BLaER1 (cell line): Measurements from ENCODE around the gene HSPA12A.

Source experiments
- H3K27ac ChIP-seq: shearing (Covaris generic); formaldehyde crosslinking; 2 replicates; pipeline ENCODE4 v1.8.1; 2022
- H3K27me3 ChIP-seq: shearing (Covaris generic); formaldehyde crosslinking; 2 replicates; pipeline ENCODE4 v1.8.1; 2022
- H3K36me3 ChIP-seq: shearing (Covaris generic); formaldehyde crosslinking; 2 replicates; pipeline ENCODE4 v1.8.1; 2022
- H3K4me1 ChIP-seq: shearing (Covaris generic); formaldehyde crosslinking; 2 replicates; pipeline ENCODE4 v1.8.1; 2022
- H3K4me2 ChIP-seq: shearing (Covaris generic); formaldehyde crosslinking; 2 replicates; pipeline ENCODE4 v1.8.1; 2022
- H3K4me3 ChIP-seq: shearing (Covaris generic); formaldehyde crosslinking; 2 replicates; pipeline ENCODE4 v1.8.1; 2022
- H3K9ac ChIP-seq: shearing (Covaris generic); formaldehyde crosslinking; 2 replicates; pipeline ENCODE4 v1.8.1; 2022
- H3K9me3 ChIP-seq: shearing (Covaris generic); formaldehyde crosslinking; 2 replicates; pipeline ENCODE4 v1.8.1; 2022
- H4K20me1 ChIP-seq: shearing (Covaris generic); formaldehyde crosslinking; 2 replicates; pipeline ENCODE4 v1.8.1; 2022
- Cebpa-rat ChIP-seq: shearing (Covaris generic); IDR thresholded peaks from 2 replicates; pipeline ENCODE4 v1.8.1; 2022

Gene HSPA12A

GRCh38 chr10:116673866-116674265, 68.5 kb downstream of the HSPA12A start:
- no peak overlapping the region for H3K4me3 ChIP-seq
- H3K4me2 ChIP-seq: no peak overlapping the region
- no peak overlapping the region for H3K9ac ChIP-seq
- no peak for TF ChIP-seq Cebpa-rat
- no peaks in the 10 kb centered on the region for H3K36me3 ChIP-seq
- H3K4me1 ChIP-seq: no peaks in the 10 kb centered on the region
- H3K27me3 ChIP-seq: no peaks in the 10 kb centered on the region
- H3K27ac ChIP-seq: no peak overlapping the region
- no peaks in the 10 kb centered on the region for H3K9me3 ChIP-seq
- H4K20me1 ChIP-seq: no peaks in the 10 kb centered on the region

GRCh38 chr10:116672891-116673290, 69.5 kb downstream of the HSPA12A start:
- no peak overlapping the region for H3K4me3 ChIP-seq
- H3K27ac ChIP-seq: no peak overlapping the region
- H3K36me3 ChIP-seq: no peaks in the 10 kb centered on the region
- no peak overlapping the region for H3K9ac ChIP-seq
- H3K4me1 ChIP-seq: no peaks in the 10 kb centered on the region
- H3K4me2 ChIP-seq: no peak overlapping the region
- H3K27me3 ChIP-seq: no peaks in the 10 kb centered on the region
- no peak for TF ChIP-seq Cebpa-rat
- no peaks in the 10 kb centered on the region for H3K9me3 ChIP-seq
- no peaks in the 10 kb centered on the region for H4K20me1 ChIP-seq

GRCh38 chr10:116671274-116671926, 71.0 kb downstream of the HSPA12A start:
- Histone ChIP-seq H3K4me3 (no peak overlapping the region), H3K27me3 (no peaks in the 10 kb centered on the region), H3K36me3 (no peaks in the 10 kb centered on the region), H3K9ac (no peak overlapping the region), H3K4me2 (no peak overlapping the region), H3K4me1 (no peaks in the 10 kb centered on the region), H4K20me1 (no peaks in the 10 kb centered on the region), H3K9me3 (no peaks in the 10 kb centered on the region), H3K27ac (no peak overlapping the region)
- no peak for TF ChIP-seq Cebpa-rat

GRCh38 chr10:116670706-116671105, 71.7 kb downstream of the HSPA12A start:
- Histone ChIP-seq H3K27ac (no peak overlapping the region), H3K9ac (no peak overlapping the region), H3K27me3 (no peaks in the 10 kb centered on the region), H4K20me1 (no peaks in the 10 kb centered on the region), H3K4me2 (no peak overlapping the region), H3K4me1 (no peaks in the 10 kb centered on the region), H3K4me3 (no peak overlapping the region), H3K9me3 (no peaks in the 10 kb centered on the region), H3K36me3 (no peaks in the 10 kb centered on the region)
- no peak for TF ChIP-seq Cebpa-rat

- H3K4me3 ChIP-seq: no peak overlapping the region
- no peaks in the 10 kb centered on the region for H3K27me3 ChIP-seq
- no peaks in the 10 kb centered on the region for H3K4me1 ChIP-seq
- H3K9me3 ChIP-seq: no peaks in the 10 kb centered on the region
- no peaks in the 10 kb centered on the region for H3K36me3 ChIP-seq
- no peak overlapping the region for H3K9ac ChIP-seq
- no peak overlapping the region for H3K27ac ChIP-seq
- no peak for TF ChIP-seq Cebpa-rat
- H4K20me1 ChIP-seq: no peaks in the 10 kb centered on the region
- no peak overlapping the region for H3K4me2 ChIP-seq
These were observed 72.3 kb downstream of the HSPA12A start for GRCh38 chr10:116669832-116670644.

GRCh38 chr10:116669080-116669479, 73.3 kb downstream of the HSPA12A start:
- no peak overlapping the region for H3K4me3 ChIP-seq
- no peak overlapping the region for H3K27ac ChIP-seq
- H3K9me3 ChIP-seq: no peaks in the 10 kb centered on the region
- no peak overlapping the region for H3K4me2 ChIP-seq
- no peaks in the 10 kb centered on the region for H4K20me1 ChIP-seq
- H3K27me3 ChIP-seq: no peaks in the 10 kb centered on the region
- no peaks in the 10 kb centered on the region for H3K36me3 ChIP-seq
- H3K4me1 ChIP-seq: no peaks in the 10 kb centered on the region
- no peak overlapping the region for H3K9ac ChIP-seq
- TF ChIP-seq Cebpa-rat: no peak

- Histone ChIP-seq H3K4me1 (no peaks in the 10 kb centered on the region), H4K20me1 (no peaks in the 10 kb centered on the region), H3K27me3 (no peaks in the 10 kb centered on the region), H3K4me3 (no peak overlapping the region), H3K27ac (no peak overlapping the region), H3K36me3 (no peaks in the 10 kb centered on the region), H3K9me3 (no peaks in the 10 kb centered on the region), H3K4me2 (no peak overlapping the region), H3K9ac (no peak overlapping the region)
- no peak for TF ChIP-seq Cebpa-rat
These were observed 73.9 kb downstream of the HSPA12A start for GRCh38 chr10:116668446-116668845.

- no peaks in the 10 kb centered on the region for H3K9me3 ChIP-seq
These were observed 74.3 kb downstream of the HSPA12A start for GRCh38 chr10:116668018-116668417.

GRCh38 chr10:116667484-116667883, 74.9 kb downstream of the HSPA12A start:
- Histone ChIP-seq H4K20me1 (no peaks in the 10 kb centered on the region), H3K27ac (no peak overlapping the region), H3K9me3 (no peaks in the 10 kb centered on the region), H3K36me3 (no peaks in the 10 kb centered on the region), H3K4me3 (no peak overlapping the region), H3K27me3 (no peaks in the 10 kb centered on the region), H3K4me1 (no peaks in the 10 kb centered on the region), H3K9ac (no peak overlapping the region), H3K4me2 (no peak overlapping the region)
- TF ChIP-seq Cebpa-rat: no peak

More at GRCh38 chr10:116668018-116668417, 74.3 kb downstream of the HSPA12A start:
- no peak overlapping the region for H3K4me3 ChIP-seq
- no peaks in the 10 kb centered on the region for H3K36me3 ChIP-seq
- no peak for TF ChIP-seq Cebpa-rat
- H3K4me2 ChIP-seq: no peak overlapping the region
- no peaks in the 10 kb centered on the region for H3K4me1 ChIP-seq
- H4K20me1 ChIP-seq: no peaks in the 10 kb centered on the region
- no peak overlapping the region for H3K9ac ChIP-seq
- H3K27ac ChIP-seq: no peak overlapping the region
- no peaks in the 10 kb centered on the region for H3K27me3 ChIP-seq

- Histone ChIP-seq H3K27ac (no peak overlapping the region), H3K9ac (no peak overlapping the region), H3K4me1 (no peaks in the 10 kb centered on the region), H3K4me2 (no peak overlapping the region), H3K27me3 (no peaks in the 10 kb centered on the region), H4K20me1 (no peaks in the 10 kb centered on the region), H3K36me3 (no peaks in the 10 kb centered on the region), H3K9me3 (no peaks in the 10 kb centered on the region), H3K4me3 (no peak overlapping the region)
- no peak for TF ChIP-seq Cebpa-rat
These were observed 76.7 kb downstream of the HSPA12A start for GRCh38 chr10:116665541-116666125.
